MM.1S (cell line): ENCODE data around the gene LRRC71.

Experiments
- DNase-seq: peaks from one replicate; pipeline ENCODE4 v3.0.0-alpha.2; 2015
- H2AFZ ChIP-seq: fragments of 300-600 bp; sonication (generic); 2 replicates; pipeline ENCODE4 v1.6.0; 2016; ENCODE audit warnings: antibody characterized with exemption, low read length
- H3F3A ChIP-seq: fragments of 300-600 bp; sonication (generic); 2 replicates; pipeline ENCODE4 v1.6.1; 2016; ENCODE audit warnings: mild to moderate bottlenecking, antibody characterized with exemption, low read length, moderate library complexity, mixed read lengths; ENCODE audit not compliant: insufficient read depth
- H3K27ac ChIP-seq: fragments of 300-600 bp; sonication (generic); 2 replicates; pipeline ENCODE4 v1.5.1; 2016; ENCODE audit warnings: mild to moderate bottlenecking, low read length
- H3K27me3 ChIP-seq: fragments of 300-600 bp; sonication (generic); replicated peaks from 2 replicates; pipeline ENCODE4 v1.6.0; 2016; ENCODE audit warnings: low read length; ENCODE audit not compliant: insufficient read depth
- H3K36me3 ChIP-seq: fragments of 300-600 bp; sonication (generic); replicated peaks from 2 replicates; pipeline ENCODE4 v1.6.1; 2016; ENCODE audit warnings: mild to moderate bottlenecking, low read length, mixed read lengths; ENCODE audit not compliant: insufficient read depth
- H3K4me1 ChIP-seq: fragments of 300-600 bp; sonication (generic); 2 replicates; pipeline ENCODE4 v1.6.1; 2016; ENCODE audit warnings: low read length, mixed read lengths
- H3K4me2 ChIP-seq: fragments of 300-600 bp; sonication (generic); 2 replicates; pipeline ENCODE4 v1.6.0; 2016; ENCODE audit warnings: low read depth, low read length
- H3K4me3 ChIP-seq: fragments of 300-600 bp; sonication (generic); 2 replicates; pipeline ENCODE4 v1.5.1; 2016; ENCODE audit warnings: low read length, mixed read lengths
- H3K79me2 ChIP-seq: fragments of 300-600 bp; sonication (generic); 2 replicates; pipeline ENCODE4 v1.6.1; 2016; ENCODE audit warnings: mixed run types, low read length, mixed read lengths
- H3K9ac ChIP-seq: fragments of 300-600 bp; sonication (generic); 2 replicates; pipeline ENCODE4 v1.6.1; 2016; ENCODE audit warnings: low read length, mixed read lengths
- H3K9me2 ChIP-seq: fragments of 300-600 bp; sonication (generic); replicated peaks from 2 replicates; pipeline ENCODE4 v1.6.1; 2016; ENCODE audit warnings: mild to moderate bottlenecking, low read length, mixed read lengths; ENCODE audit not compliant: insufficient read depth
- H3K9me3 ChIP-seq: fragments of 300-600 bp; sonication (generic); replicated peaks from 2 replicates; pipeline ENCODE4 v1.6.1; 2016; ENCODE audit warnings: mild to moderate bottlenecking, low read length, mixed read lengths; ENCODE audit not compliant: insufficient read depth
- H4K20me1 ChIP-seq: fragments of 300-600 bp; sonication (generic); 2 replicates; pipeline ENCODE4 v1.6.1; 2016; ENCODE audit warnings: mild to moderate bottlenecking, low read length, moderate library complexity, mixed read lengths; ENCODE audit not compliant: insufficient read depth
- CTCF ChIP-seq: fragments of 300-600 bp; sonication (generic); IDR thresholded peaks from 2 replicates; pipeline ENCODE4 v1.5.1; 2016; ENCODE audit warnings: antibody characterized with exemption, low read length, mixed read lengths
- EZH2 ChIP-seq: fragments of 300-600 bp; sonication (generic); optimal IDR thresholded peaks from 2 replicates; pipeline ENCODE3; 2017; ENCODE audit warnings: low read depth, mild to moderate bottlenecking, antibody characterized with exemption, low read length, mixed read lengths
- EZH2phosphoT487 ChIP-seq: fragments of 300-600 bp; sonication (generic); IDR thresholded peaks from 2 replicates; pipeline ENCODE4 v1.6.1; 2018; ENCODE audit warnings: antibody characterized with exemption, low read length

The LRRC71 gene

GRCh38 chr1:156942576-156942975, 22.1 kb downstream of the LRRC71 start:
- H3F3A ChIP-seq: no peaks in the 10 kb centered on the region
- no peak overlapping the region for H3K4me3 ChIP-seq
- no peaks in the 10 kb centered on the region for H3K9me2 ChIP-seq
- H3K27ac ChIP-seq: no peak overlapping the region
- no peak overlapping the region for H3K4me2 ChIP-seq
- TF ChIP-seq EZH2: no peak
- no peak for TF ChIP-seq EZH2phosphoT487
- no peak for TF ChIP-seq CTCF
- no peak overlapping the region for H2AFZ ChIP-seq
- H3K9me3 ChIP-seq: no peaks in the 10 kb centered on the region
- H3K4me1 ChIP-seq: no peaks in the 10 kb centered on the region
- H3K79me2 ChIP-seq: no peaks in the 10 kb centered on the region
- no peaks in the 10 kb centered on the region for H3K36me3 ChIP-seq
- H3K9ac ChIP-seq: no peak overlapping the region
- no peak for DNase-seq
- H3K27me3 ChIP-seq: no peaks in the 10 kb centered on the region
- H4K20me1 ChIP-seq: no peaks in the 10 kb centered on the region

GRCh38 chr1:156943756-156944155, 23.3 kb downstream of the LRRC71 start:
- Histone ChIP-seq H3K9me3 (no peaks in the 10 kb centered on the region), H3F3A (no peaks in the 10 kb centered on the region), H3K4me1 (no peaks in the 10 kb centered on the region), H3K79me2 (no peaks in the 10 kb centered on the region), H3K27ac (no peak overlapping the region), H3K36me3 (no peaks in the 10 kb centered on the region), H3K27me3 (no peaks in the 10 kb centered on the region), H3K4me3 (no peak overlapping the region), H3K4me2 (no peak overlapping the region), H3K9me2 (no peaks in the 10 kb centered on the region), H2AFZ (no peak overlapping the region), H4K20me1 (no peaks in the 10 kb centered on the region), H3K9ac (no peak overlapping the region)
- DNase-seq: no peak
- TF ChIP-seq CTCF: no peak
- no peak for TF ChIP-seq EZH2
- no peak for TF ChIP-seq EZH2phosphoT487

- H3K4me2 ChIP-seq: no peak overlapping the region
- H3K4me1 ChIP-seq: no peaks in the 10 kb centered on the region
- H3K9me3 ChIP-seq: no peaks in the 10 kb centered on the region
- H3K27ac ChIP-seq: no peak overlapping the region
- H3K9ac ChIP-seq: no peak overlapping the region
- H2AFZ ChIP-seq: no peak overlapping the region
- DNase-seq: no peak
- H4K20me1 ChIP-seq: no peaks in the 10 kb centered on the region
- no peaks in the 10 kb centered on the region for H3K79me2 ChIP-seq
- TF ChIP-seq EZH2: no peak
- TF ChIP-seq EZH2phosphoT487: no peak
- TF ChIP-seq CTCF: no peak
- H3F3A ChIP-seq: no peaks in the 10 kb centered on the region
- no peaks in the 10 kb centered on the region for H3K36me3 ChIP-seq
- H3K4me3 ChIP-seq: no peak overlapping the region
- H3K27me3 ChIP-seq: no peaks in the 10 kb centered on the region
- no peaks in the 10 kb centered on the region for H3K9me2 ChIP-seq
These were observed 23.8 kb downstream of the LRRC71 start for GRCh38 chr1:156944268-156944667.
